Activated T-cell treated with anti-CD3 and anti-CD28 coated beads, Interleukin-2, amount 50 U/mL, for 48 hours (primary cell): ENCODE results near the gene CLSTN1.

Source experiments
- DNase-seq, 2 experiments: peaks; one replicate each; pipeline ENCODE4 v3.0.0-alpha.2; 2020

CLSTN1 gene

GRCh38 chr1:9710037-9710436 lies 113.7 kb downstream of the CLSTN1 start:
- no peak for DNase-seq

GRCh38 chr1:9706178-9706577 lies 117.6 kb downstream of the CLSTN1 start:
- no peak for DNase-seq

DNA sequence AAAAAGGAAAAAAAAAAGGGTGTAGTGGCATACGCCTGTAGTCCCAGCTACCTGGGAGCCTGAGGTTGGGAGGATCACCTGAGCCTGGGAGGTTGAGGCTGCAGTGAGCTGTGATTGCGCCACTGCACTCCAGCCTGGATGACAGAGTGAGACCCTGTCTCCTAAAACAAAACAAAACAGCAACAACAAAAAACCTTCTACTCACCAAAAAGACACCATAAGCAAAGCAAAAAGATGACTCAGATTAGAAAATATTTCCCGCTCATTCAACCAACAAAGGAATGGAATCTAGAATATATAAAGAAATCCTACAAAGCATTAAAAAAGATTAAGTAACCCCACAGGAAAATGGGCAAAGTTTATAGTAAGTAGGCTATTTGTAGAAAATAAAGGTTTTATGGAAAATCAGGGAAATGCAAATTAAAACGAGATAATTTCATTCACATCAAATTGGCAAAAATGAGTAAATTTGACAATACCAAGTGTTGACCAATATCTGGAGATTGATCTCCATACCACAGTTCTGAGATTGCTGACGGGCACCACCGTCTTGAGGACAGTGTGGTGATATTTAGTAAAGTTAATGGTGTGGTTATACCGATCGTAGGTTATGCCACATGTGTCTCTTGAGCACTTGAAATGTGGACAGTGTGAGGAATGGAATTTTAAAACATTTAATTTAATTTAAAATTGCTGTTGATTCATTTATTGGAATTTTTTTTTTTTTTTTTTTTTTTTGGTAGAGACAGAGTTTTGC lies 118.2 kb downstream of the CLSTN1 start:
- DNase-seq: no peak

- DNase-seq: no peak
Observed at GRCh38 chr1:9703681-9704080, 120.1 kb downstream of the CLSTN1 start.

DNA sequence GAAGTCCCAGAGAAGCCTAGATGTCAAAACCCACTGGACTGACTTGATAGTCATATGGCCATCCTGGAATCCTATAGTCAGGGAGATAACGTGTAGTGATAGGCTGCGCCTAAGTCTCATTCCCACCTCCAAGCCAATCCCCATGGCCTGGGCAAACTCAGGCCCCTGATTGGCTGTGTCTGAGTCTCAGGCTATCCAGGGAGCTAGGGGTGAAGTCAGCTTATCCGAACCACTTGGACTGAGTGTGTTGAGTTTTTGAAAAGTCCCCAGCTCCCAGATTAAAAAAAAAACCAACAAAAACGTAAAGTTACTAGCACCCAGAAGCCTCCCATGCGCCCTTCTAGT lies 120.6 kb downstream of the CLSTN1 start:
- DNase-seq: no peak

DNA sequence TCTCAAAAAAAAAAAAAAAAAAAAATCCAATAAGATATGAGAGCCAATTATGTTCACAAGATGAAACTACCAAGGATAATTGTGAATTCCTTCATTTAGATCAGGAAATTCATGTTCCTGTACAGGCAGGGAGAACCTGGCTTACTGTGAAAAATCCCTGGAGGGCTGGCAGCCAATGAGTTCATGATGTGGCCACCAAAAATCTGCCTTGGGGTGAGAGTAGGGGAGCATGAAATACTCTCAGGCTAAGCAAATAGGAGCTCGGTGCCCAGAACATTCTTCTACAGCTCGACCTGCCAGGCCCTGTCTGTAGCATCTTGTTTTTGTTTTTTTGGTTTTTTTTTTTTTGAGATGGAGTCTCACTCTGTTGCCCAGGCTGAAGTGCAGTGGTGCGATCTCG lies 122.1 kb downstream of the CLSTN1 start:
- no peak for DNase-seq

- DNase-seq: no peak
Observed at GRCh38 chr1:9700340-9700739, 123.4 kb downstream of the CLSTN1 start.

DNA sequence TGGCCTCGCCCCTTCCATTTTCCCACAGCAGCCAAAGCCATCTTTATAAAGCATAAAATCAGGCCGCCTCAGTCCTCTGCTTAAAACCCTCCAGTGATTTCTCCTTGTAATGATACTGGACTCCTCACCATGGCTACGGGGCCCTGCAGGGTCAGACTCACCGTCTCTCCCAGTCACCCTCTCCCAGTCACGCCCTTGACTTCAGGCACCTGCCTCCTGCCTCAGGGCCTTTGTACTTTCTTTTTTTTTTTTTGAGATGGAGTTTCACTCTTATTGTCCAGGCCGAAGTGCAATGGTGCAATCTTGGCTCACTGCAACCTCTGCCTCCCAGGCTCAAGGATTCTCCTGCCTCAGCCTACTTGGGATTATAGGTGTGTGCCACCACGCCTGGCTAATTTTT lies 124.4 kb downstream of the CLSTN1 start:
- DNase-seq: no peak

DNA sequence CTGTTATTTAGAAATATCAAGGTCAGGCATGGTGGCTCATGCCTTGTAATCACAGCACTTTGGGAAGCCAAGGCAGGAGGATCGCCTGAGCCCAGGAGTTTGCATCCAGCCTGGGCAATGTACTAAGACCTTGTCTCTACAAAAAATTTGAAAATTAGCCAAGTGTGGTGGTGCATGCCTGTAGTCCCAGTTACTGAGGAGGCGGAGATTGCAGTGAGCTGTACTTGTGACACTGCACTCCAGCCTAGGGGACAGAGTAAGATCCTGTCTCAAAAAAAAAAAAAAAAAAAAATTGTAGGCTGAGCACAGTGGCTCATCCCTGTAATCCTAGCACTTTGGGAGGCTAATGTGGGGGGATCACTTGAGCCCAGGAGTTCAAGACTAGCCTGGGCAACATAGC lies 127.0 kb downstream of the CLSTN1 start:
- no peak for DNase-seq

DNA sequence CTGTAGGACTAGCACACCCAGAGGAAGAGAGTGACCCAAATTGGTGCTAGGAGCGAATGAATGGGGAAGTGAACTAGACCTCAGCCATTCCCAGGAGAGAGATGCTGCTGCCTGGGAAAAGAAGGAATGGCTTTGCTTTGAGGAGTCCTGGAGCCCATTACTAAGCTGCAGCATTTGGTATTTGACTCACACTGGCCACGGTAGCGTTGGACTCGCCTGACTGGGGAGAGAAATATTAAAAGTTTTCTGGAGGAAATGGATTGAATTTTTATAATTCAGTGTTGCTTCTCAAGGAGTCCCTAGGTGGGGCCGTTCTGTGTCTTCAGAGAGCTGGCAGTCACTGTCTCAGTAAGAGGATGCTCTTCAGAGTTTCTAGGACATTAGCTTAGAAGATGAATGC lies 132.1 kb downstream of the CLSTN1 start:
- DNase-seq: no peak

- no peak for DNase-seq
Observed at GRCh38 chr1:9691108-9691445, 132.7 kb downstream of the CLSTN1 start.

DNA sequence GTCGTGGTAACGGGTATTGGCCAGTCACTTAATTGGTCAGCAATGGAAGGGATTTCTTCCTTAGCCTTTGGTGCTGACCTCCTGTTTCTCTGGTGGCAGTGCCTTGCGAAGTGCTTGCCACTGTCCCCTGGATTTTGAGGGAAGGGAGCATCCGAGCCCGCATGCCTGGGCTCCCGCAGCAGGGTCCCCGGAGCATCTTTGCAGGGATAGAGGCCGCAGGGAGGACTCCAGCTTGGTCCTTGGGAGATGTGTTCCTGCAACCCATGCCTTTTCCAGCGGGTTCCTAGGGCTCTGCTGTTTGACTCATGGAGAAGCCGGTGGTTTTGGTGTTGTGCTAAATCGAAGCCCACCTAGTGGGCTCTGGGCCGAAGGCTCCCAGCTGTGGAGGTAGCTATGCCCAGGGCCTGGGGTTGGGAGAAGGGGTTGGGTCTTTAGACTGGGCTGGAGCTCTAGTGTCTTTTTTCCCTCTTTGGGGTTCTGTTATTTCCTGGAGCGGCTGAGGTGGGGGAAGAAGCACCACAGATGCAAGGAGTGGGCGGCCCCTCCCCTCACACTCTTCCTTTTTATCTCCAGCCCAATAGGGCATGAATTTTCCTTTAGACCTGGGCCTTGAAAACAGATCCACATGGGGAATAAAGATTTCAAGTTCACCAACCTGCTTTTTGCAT lies 133.2 kb downstream of the CLSTN1 start:
- no peak for DNase-seq

- no peak for DNase-seq
Observed at GRCh38 chr1:9689971-9690381, 133.8 kb downstream of the CLSTN1 start.

GRCh38 chr1:9689011-9689706 lies 134.6 kb downstream of the CLSTN1 start:
- DNase-seq: peak; percentile 83 to 89

DNA sequence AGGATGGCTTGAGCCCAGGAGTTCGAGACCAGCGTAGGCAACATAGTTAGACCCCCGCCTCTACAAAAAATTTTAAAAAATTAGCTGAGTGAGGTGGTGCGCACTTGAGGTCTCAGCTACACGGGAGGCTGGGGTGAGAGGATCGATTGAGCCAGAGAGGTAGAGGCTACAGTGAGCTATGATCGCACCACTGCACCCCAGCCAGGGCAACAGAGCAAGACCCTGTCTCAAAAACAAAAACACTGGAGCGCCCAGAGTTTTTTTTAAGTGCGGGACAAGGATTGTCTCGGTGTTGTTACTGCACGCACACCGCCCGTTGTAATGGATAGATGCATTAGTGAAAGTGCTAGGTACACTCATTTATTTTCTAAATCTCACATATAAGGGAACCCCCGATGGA lies 135.2 kb downstream of the CLSTN1 start:
- DNase-seq: no peak

DNA sequence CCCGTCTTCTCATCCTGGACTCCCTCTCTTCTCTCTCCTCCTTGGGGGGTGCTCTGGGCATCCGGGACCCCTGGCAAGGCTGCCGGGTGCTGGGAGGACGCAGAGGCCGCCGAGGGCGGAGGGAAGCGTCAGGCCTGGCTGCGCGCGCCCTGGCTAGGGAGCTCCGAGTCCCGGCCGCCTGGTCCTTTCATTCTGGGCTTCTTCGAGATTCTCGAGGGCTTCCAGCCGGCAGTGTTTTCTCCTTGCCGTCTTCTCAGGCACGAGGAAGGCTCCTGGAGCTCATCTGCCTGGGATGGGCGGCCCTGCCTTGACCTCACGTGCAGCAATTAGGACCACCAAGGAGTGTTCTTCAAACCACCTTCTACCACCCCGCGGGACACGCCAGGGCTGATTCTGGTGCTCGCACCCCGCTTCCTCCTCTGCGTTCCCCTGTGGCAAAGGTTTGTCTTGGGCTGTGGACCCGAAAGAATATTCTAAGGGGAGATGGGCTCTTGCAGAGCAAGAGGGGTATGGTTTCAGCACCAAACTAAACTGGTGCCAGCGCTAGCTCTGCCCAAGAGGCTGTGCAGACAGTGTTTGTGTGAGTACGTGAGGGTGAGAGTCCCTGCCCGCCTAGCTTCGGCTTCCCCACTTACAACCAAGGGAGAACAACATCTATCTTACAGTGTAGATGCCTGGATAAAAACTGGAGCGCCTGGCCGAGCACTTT lies 135.7 kb downstream of the CLSTN1 start:
- DNase-seq: peak; percentile 44 to 50

GRCh38 chr1:9687120-9687873 lies 136.5 kb downstream of the CLSTN1 start:
- peak; percentile 78 to 81 for DNase-seq

DNA sequence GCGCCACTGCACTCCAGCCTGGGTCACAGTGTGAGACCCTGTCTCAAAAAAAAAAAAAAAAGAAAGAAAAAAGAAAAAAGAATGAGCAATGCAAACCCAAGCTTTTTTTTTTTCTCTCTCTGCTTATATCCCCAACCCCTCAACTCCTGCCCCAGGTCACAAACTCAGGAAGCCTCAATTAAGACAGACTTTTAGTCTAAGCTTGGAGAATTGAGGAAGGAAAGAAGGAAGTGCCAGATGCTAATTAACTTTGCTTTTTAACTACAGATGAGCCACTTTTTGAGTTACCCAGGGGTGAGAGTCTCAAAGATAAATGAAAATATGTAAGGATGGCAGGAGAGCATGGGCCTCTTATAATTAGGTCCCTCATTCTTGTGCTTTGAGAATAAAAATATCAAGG lies 139.0 kb downstream of the CLSTN1 start:
- DNase-seq: no peak

DNA sequence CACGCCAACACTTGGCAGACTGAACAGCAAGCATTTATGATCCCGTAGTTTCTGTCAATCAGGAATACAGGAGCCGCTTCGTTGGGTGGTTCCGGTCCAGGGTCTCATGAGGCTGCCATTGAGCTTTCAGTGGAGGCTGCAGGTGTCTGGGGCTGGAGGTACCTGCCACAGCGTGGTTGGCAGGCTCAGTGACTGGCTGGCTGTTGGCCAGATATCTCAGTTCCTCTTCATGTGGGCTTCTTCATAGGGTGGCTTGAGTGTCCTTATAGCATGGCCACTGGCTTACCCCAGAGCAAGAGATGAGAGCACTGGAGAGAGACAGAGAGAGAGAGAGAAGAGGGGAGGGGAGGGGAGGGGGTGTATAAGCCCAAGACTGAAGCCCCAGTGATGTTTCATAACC lies 142.9 kb downstream of the CLSTN1 start:
- DNase-seq: no peak

DNA sequence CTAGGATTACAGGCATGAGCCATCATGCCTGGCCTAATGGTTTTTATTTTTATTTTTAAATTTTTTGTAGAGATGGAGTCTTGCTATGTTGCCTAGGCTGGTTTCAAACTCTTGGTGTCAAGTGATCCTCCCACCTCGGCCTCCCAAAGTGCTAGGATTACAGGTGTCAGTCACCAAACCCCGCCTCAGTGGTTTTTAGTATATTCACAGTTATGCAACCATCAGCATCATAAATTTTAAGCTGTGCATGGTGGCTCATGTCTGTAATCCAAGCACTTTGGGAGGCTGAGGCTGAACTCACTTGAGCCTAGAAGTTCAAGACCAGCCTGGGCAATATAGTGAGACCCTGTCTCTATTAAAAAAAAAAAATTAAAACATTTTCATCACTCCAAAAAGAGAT lies 143.7 kb downstream of the CLSTN1 start:
- no peak for DNase-seq
